ENCODE data around the gene MYO15B.

GRCh38 chr17:75574404-75575036 is 13.1 kb upstream of the MYO15B start:
- TF ChIP-seq EZH2 (IDR thresholded peaks at IDR 0.05; ENCODE audit: low read length, missing control alignments) (no peak), CTCF (conservative IDR thresholded peaks at IDR 0.05 in 1 of 2, IDR thresholded peaks at IDR 0.05 in 1 of 2; ENCODE audit: low read depth in 1 of 2, low read length in 2 of 2) (no peak)
